ENCODE measurements around the gene SLC47A1.
A peak's percentile ranks its signal among the peaks of the same experiment; 100 is the strongest.

The SLC47A1 gene

GRCh38 chr17:19533036-19533717, 477 bp upstream of the SLC47A1 start:
- H3K79me2 ChIP-seq (ENCODE audit: insufficient read depth, low read length), result no peaks in the 10 kb centered on the region
- no peak overlapping the region for H3K4me3 ChIP-seq (ENCODE audit: low read length, poor library complexity, severe bottlenecking)
- H3K9me2 ChIP-seq (replicated peaks; ENCODE audit: low read depth, low read length), result no peaks in the 10 kb centered on the region
- no peak for TF ChIP-seq EZH2phosphoT487 (IDR thresholded peaks at IDR 0.05; ENCODE audit: borderline replicate concordance)
- TF ChIP-seq CTCF (conservative IDR thresholded peaks at IDR 0.05; ENCODE audit: low read length), result no peak
- H3K27me3 ChIP-seq (ENCODE audit: insufficient read depth, low read length, poor library complexity, severe bottlenecking), result peaks cover 5% of the 10 kb centered on the region
- no peak overlapping the region for H3K4me2 ChIP-seq (ENCODE audit: low read depth, low read length, poor library complexity, severe bottlenecking)
- H2AFZ ChIP-seq (ENCODE audit: low read length), result no peak overlapping the region
- no peaks in the 10 kb centered on the region for H3F3A ChIP-seq (ENCODE audit: low read depth)
- H3K9me3 ChIP-seq (ENCODE audit: insufficient read depth, low read depth, low read length), result no peaks in the 10 kb centered on the region
- no peaks in the 10 kb centered on the region for H3K36me3 ChIP-seq (ENCODE audit: insufficient read depth, low read length)
- H3K9ac ChIP-seq (ENCODE audit: low read depth, low read length, poor library complexity, severe bottlenecking), result no peak overlapping the region
- no peaks in the 10 kb centered on the region for H4K20me1 ChIP-seq (ENCODE audit: insufficient read depth, low read length, poor library complexity, severe bottlenecking)
- H3K4me1 ChIP-seq (ENCODE audit: insufficient read depth, low read length, poor library complexity, severe bottlenecking), result no peaks in the 10 kb centered on the region

GRCh38 chr17:19534562-19535149, 1.0 kb downstream of the SLC47A1 start:
- Histone ChIP-seq H3K4me3 (ENCODE audit: low read length, poor library complexity, severe bottlenecking) (no peak overlapping the region), H3K9me2 (replicated peaks; ENCODE audit: low read depth, low read length) (no peaks in the 10 kb centered on the region), H3K4me2 (ENCODE audit: low read depth, low read length, poor library complexity, severe bottlenecking) (no peak overlapping the region), H2AFZ (ENCODE audit: low read length) (peak overlapping the region; percentile 67; the same call in 1 of the 2 replicates), H3K9ac (ENCODE audit: low read depth, low read length, poor library complexity, severe bottlenecking) (no peak overlapping the region), H3K9me3 (ENCODE audit: insufficient read depth, low read depth, low read length) (no peaks in the 10 kb centered on the region), H3K27me3 (ENCODE audit: insufficient read depth, low read length, poor library complexity, severe bottlenecking) (peaks cover 5% of the 10 kb centered on the region), H3K79me2 (ENCODE audit: insufficient read depth, low read length) (no peaks in the 10 kb centered on the region), H3F3A (ENCODE audit: low read depth) (no peaks in the 10 kb centered on the region), H3K36me3 (ENCODE audit: insufficient read depth, low read length) (no peaks in the 10 kb centered on the region), H4K20me1 (ENCODE audit: insufficient read depth, low read length, poor library complexity, severe bottlenecking) (no peaks in the 10 kb centered on the region), H3K4me1 (ENCODE audit: insufficient read depth, low read length, poor library complexity, severe bottlenecking) (no peaks in the 10 kb centered on the region)
- TF ChIP-seq CTCF (conservative IDR thresholded peaks at IDR 0.05; ENCODE audit: low read length) (no peak), EZH2phosphoT487 (IDR thresholded peaks at IDR 0.05; ENCODE audit: borderline replicate concordance) (no peak)

- H3K27me3 ChIP-seq (ENCODE audit: insufficient read depth, low read length, poor library complexity, severe bottlenecking), result peaks cover 5% of the 10 kb centered on the region
- TF ChIP-seq CTCF (conservative IDR thresholded peaks at IDR 0.05; ENCODE audit: low read length), result no peak
- no peak for TF ChIP-seq EZH2phosphoT487 (IDR thresholded peaks at IDR 0.05; ENCODE audit: borderline replicate concordance)
- H3K4me2 ChIP-seq (ENCODE audit: low read depth, low read length, poor library complexity, severe bottlenecking), result no peak overlapping the region
- H3K4me3 ChIP-seq (ENCODE audit: low read length, poor library complexity, severe bottlenecking), result no peak overlapping the region
- no peak overlapping the region for H3K9ac ChIP-seq (ENCODE audit: low read depth, low read length, poor library complexity, severe bottlenecking)
- H3K4me1 ChIP-seq (ENCODE audit: insufficient read depth, low read length, poor library complexity, severe bottlenecking), result no peaks in the 10 kb centered on the region
- H3K36me3 ChIP-seq (ENCODE audit: insufficient read depth, low read length), result no peaks in the 10 kb centered on the region
- no peaks in the 10 kb centered on the region for H3K9me3 ChIP-seq (ENCODE audit: insufficient read depth, low read depth, low read length)
- H4K20me1 ChIP-seq (ENCODE audit: insufficient read depth, low read length, poor library complexity, severe bottlenecking), result no peaks in the 10 kb centered on the region
- H3K79me2 ChIP-seq (ENCODE audit: insufficient read depth, low read length), result no peaks in the 10 kb centered on the region
- no peak overlapping the region for H2AFZ ChIP-seq (ENCODE audit: low read length)
- no peaks in the 10 kb centered on the region for H3K9me2 ChIP-seq (replicated peaks; ENCODE audit: low read depth, low read length)
- H3F3A ChIP-seq (ENCODE audit: low read depth), result no peaks in the 10 kb centered on the region
These were observed 3.5 kb downstream of the SLC47A1 start for GRCh38 chr17:19537111-19537510.

All from Loucy (cell line).